HEK293 (cell line): ENCODE measurements around the gene HTR3B.

Source experiments
- GLIS2 ChIP-seq: fragments of 450-650 bp; formaldehyde crosslinking; IDR thresholded peaks from 2 replicates; pipeline ENCODE4 v1.5.1; 2016; ENCODE audit warnings: missing biosample characterization, missing genetic modification characterization
- KLF8 ChIP-seq: fragments of 450-650 bp; formaldehyde crosslinking; IDR thresholded peaks from 2 replicates; pipeline ENCODE4 v1.5.1; 2016; ENCODE audit warnings: missing biosample characterization, missing genetic modification characterization
- PRDM1 ChIP-seq: fragments of 450-650 bp; formaldehyde crosslinking; IDR thresholded peaks from 2 replicates; pipeline ENCODE4; 2016; ENCODE audit warnings: missing biosample characterization, missing genetic modification characterization
- REPIN1 ChIP-seq: fragments of 450-650 bp; formaldehyde crosslinking; IDR thresholded peaks from 2 replicates; pipeline ENCODE4 v1.5.1; 2017; ENCODE audit warnings: missing biosample characterization, missing genetic modification characterization, low read depth
- SCRT1 ChIP-seq: fragments of 450-650 bp; formaldehyde crosslinking; IDR thresholded peaks from 2 replicates; pipeline ENCODE4 v1.5.1; 2016; ENCODE audit warnings: missing biosample characterization, missing genetic modification characterization, borderline replicate concordance
- ZNF112 ChIP-seq: fragments of 450-650 bp; formaldehyde crosslinking; IDR thresholded peaks from 2 replicates; pipeline ENCODE4 v1.5.0; 2017; ENCODE audit warnings: missing biosample characterization, missing genetic modification characterization
- ZNF214 ChIP-seq: fragments of 450-650 bp; formaldehyde crosslinking; IDR thresholded peaks from 2 replicates; pipeline ENCODE4 v1.5.1; 2017; ENCODE audit warnings: missing biosample characterization, mild to moderate bottlenecking, missing genetic modification characterization, borderline replicate concordance
- ZNF473 ChIP-seq: fragments of 450-650 bp; formaldehyde crosslinking; IDR thresholded peaks from 2 replicates; pipeline ENCODE4 v1.5.1; 2017; ENCODE audit warnings: missing biosample characterization, missing genetic modification characterization
- ZNF548 ChIP-seq: fragments of 450-650 bp; formaldehyde crosslinking; IDR thresholded peaks from 2 replicates; pipeline ENCODE4 v1.5.1; 2016; ENCODE audit warnings: missing biosample characterization, missing genetic modification characterization
- ZNF549 ChIP-seq: fragments of 450-650 bp; IDR thresholded peaks from 2 replicates; pipeline ENCODE4 v1.5.1; 2018; ENCODE audit warnings: missing biosample characterization, missing genetic modification characterization, mild to moderate bottlenecking, inconsistent platforms, moderate library complexity
- ZSCAN30 ChIP-seq: fragments of 450-650 bp; IDR thresholded peaks from 2 replicates; pipeline ENCODE4 v1.5.1; 2018; ENCODE audit warnings: missing biosample characterization, mild to moderate bottlenecking, missing genetic modification characterization, moderate library complexity
- TF ChIP-seq, protein P1 (sequence below): fragments of 450-650 bp; formaldehyde crosslinking; conservative IDR thresholded peaks from 2 replicates; pipeline ENCODE4 v1.5.1; 2016; ENCODE audit warnings: low read depth, missing biosample characterization, missing genetic modification characterization
- TF ChIP-seq, protein P2 (sequence below): fragments of 450-650 bp; formaldehyde crosslinking; conservative IDR thresholded peaks from 2 replicates; pipeline ENCODE4 v1.5.1; 2016; ENCODE audit warnings: low read depth, missing biosample characterization, missing genetic modification characterization
- TF ChIP-seq, protein P3 (sequence below): fragments of 450-650 bp; formaldehyde crosslinking; IDR thresholded peaks from 2 replicates; pipeline ENCODE4 v1.5.1; 2017; ENCODE audit warnings: missing biosample characterization, missing genetic modification characterization
- TF ChIP-seq, protein P4 (sequence below): sonication (generic); formaldehyde crosslinking; IDR thresholded peaks from 2 replicates; pipeline ENCODE4 v1.8.1; 2022; ENCODE audit warnings: mild to moderate bottlenecking, moderate library complexity, missing genetic modification reagents
- TF ChIP-seq, protein P5 (sequence below): fragments of 450-650 bp; formaldehyde crosslinking; IDR thresholded peaks from 2 replicates; pipeline ENCODE4 v1.5.1; 2016; ENCODE audit warnings: missing biosample characterization, missing genetic modification characterization
- TF ChIP-seq, protein P6 (sequence below): fragments of 450-650 bp; formaldehyde crosslinking; IDR thresholded peaks from 2 replicates; pipeline ENCODE4 v1.5.1; 2016; ENCODE audit warnings: missing biosample characterization, missing genetic modification characterization, borderline replicate concordance

HTR3B gene

DNA sequence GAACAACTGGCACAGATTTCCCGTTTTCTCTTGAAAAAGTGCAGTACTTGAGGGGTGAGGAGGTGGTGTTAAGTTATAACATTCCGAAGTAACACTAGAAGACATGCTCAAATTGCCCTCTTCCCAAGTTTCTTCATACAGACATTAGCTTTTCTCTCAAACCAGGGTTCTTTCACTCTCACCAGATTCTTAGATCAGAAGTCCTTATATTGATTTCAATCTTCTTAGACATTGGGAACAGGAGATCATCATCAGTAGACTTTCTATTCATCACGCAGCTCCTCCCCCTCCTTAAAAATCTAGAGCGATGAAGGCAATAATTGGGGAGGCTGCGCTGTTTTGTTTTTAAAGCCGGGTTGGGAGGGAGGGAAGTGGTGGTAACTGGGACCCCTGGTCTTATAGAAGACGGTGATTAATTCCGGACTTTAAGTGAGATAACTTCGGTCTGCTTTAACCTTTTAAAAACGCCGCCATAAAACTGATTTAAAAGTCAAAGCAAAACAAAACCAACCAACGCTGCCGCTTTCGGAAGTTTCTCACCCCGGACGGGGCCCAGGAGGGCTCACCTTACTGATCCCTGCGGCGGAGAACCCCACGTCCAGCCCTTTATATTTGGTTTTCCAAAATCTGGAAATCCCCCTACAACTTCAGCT, 29.9 kb upstream of the HTR3B start (continued):
- TF ChIP-seq, protein P1, sequence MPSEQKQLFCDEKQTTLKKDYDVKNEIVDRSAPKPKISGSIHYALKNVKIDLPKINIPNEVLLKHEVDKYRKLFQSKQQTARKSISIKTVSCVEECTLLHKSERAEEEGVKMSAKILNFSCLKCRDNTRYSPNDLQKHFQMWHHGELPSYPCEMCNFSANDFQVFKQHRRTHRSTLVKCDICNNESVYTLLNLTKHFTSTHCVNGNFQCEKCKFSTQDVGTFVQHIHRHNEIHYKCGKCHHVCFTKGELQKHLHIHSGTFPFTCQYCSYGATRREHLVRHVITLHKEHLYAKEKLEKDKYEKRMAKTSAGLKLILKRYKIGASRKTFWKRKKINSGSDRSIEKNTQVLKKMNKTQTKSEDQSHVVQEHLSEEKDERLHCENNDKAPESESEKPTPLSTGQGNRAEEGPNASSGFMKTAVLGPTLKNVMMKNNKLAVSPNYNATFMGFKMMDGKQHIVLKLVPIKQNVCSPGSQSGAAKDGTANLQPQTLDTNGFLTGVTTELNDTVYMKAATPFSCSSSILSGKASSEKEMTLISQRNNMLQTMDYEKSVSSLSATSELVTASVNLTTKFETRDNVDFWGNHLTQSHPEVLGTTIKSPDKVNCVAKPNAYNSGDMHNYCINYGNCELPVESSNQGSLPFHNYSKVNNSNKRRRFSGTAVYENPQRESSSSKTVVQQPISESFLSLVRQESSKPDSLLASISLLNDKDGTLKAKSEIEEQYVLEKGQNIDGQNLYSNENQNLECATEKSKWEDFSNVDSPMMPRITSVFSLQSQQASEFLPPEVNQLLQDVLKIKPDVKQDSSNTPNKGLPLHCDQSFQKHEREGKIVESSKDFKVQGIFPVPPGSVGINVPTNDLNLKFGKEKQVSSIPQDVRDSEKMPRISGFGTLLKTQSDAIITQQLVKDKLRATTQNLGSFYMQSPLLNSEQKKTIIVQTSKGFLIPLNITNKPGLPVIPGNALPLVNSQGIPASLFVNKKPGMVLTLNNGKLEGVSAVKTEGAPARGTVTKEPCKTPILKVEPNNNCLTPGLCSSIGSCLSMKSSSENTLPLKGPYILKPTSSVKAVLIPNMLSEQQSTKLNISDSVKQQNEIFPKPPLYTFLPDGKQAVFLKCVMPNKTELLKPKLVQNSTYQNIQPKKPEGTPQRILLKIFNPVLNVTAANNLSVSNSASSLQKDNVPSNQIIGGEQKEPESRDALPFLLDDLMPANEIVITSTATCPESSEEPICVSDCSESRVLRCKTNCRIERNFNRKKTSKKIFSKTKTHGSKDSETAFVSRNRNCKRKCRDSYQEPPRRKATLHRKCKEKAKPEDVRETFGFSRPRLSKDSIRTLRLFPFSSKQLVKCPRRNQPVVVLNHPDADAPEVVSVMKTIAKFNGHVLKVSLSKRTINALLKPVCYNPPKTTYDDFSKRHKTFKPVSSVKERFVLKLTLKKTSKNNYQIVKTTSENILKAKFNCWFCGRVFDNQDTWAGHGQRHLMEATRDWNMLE (tag by site-specific recombination): no peak
- no peak for TF ChIP-seq ZSCAN30 (tag by site-specific recombination)
- TF ChIP-seq, protein P2, sequence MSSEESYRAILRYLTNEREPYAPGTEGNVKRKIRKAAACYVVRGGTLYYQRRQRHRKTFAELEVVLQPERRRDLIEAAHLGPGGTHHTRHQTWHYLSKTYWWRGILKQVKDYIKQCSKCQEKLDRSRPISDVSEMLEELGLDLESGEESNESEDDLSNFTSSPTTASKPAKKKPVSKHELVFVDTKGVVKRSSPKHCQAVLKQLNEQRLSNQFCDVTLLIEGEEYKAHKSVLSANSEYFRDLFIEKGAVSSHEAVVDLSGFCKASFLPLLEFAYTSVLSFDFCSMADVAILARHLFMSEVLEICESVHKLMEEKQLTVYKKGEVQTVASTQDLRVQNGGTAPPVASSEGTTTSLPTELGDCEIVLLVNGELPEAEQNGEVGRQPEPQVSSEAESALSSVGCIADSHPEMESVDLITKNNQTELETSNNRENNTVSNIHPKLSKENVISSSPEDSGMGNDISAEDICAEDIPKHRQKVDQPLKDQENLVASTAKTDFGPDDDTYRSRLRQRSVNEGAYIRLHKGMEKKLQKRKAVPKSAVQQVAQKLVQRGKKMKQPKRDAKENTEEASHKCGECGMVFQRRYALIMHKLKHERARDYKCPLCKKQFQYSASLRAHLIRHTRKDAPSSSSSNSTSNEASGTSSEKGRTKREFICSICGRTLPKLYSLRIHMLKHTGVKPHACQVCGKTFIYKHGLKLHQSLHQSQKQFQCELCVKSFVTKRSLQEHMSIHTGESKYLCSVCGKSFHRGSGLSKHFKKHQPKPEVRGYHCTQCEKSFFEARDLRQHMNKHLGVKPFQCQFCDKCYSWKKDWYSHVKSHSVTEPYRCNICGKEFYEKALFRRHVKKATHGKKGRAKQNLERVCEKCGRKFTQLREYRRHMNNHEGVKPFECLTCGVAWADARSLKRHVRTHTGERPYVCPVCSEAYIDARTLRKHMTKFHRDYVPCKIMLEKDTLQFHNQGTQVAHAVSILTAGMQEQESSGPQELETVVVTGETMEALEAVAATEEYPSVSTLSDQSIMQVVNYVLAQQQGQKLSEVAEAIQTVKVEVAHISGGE (tag by site-specific recombination): peak; percentile 60
- no peak for TF ChIP-seq REPIN1 (tag by site-specific recombination)
- no peak for TF ChIP-seq ZNF549 (tag by site-specific recombination)
- 0 out of 2 replicates have a peak, but pooled peaks have one; percentile 14 for TF ChIP-seq GLIS2 (tag by site-specific recombination)
- no peak for TF ChIP-seq ZNF214 (tag by site-specific recombination)
- TF ChIP-seq SCRT1 (tag by site-specific recombination): no peak
- TF ChIP-seq, protein P3, sequence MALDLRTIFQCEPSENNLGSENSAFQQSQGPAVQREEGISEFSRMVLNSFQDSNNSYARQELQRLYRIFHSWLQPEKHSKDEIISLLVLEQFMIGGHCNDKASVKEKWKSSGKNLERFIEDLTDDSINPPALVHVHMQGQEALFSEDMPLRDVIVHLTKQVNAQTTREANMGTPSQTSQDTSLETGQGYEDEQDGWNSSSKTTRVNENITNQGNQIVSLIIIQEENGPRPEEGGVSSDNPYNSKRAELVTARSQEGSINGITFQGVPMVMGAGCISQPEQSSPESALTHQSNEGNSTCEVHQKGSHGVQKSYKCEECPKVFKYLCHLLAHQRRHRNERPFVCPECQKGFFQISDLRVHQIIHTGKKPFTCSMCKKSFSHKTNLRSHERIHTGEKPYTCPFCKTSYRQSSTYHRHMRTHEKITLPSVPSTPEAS: no peak
- TF ChIP-seq, protein P4, sequence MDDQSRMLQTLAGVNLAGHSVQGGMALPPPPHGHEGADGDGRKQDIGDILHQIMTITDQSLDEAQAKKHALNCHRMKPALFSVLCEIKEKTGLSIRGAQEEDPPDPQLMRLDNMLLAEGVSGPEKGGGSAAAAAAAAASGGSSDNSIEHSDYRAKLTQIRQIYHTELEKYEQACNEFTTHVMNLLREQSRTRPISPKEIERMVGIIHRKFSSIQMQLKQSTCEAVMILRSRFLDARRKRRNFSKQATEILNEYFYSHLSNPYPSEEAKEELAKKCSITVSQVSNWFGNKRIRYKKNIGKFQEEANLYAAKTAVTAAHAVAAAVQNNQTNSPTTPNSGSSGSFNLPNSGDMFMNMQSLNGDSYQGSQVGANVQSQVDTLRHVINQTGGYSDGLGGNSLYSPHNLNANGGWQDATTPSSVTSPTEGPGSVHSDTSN: no peak
- 0 out of 2 replicates have a peak, but pooled peaks have one; percentile 18 for TF ChIP-seq PRDM1 (tag by site-specific recombination)
- TF ChIP-seq ZNF112 (tag by site-specific recombination): no peak
- TF ChIP-seq ZNF473 (tag by site-specific recombination): no peak
- no peak for TF ChIP-seq KLF8
- TF ChIP-seq, protein P5, sequence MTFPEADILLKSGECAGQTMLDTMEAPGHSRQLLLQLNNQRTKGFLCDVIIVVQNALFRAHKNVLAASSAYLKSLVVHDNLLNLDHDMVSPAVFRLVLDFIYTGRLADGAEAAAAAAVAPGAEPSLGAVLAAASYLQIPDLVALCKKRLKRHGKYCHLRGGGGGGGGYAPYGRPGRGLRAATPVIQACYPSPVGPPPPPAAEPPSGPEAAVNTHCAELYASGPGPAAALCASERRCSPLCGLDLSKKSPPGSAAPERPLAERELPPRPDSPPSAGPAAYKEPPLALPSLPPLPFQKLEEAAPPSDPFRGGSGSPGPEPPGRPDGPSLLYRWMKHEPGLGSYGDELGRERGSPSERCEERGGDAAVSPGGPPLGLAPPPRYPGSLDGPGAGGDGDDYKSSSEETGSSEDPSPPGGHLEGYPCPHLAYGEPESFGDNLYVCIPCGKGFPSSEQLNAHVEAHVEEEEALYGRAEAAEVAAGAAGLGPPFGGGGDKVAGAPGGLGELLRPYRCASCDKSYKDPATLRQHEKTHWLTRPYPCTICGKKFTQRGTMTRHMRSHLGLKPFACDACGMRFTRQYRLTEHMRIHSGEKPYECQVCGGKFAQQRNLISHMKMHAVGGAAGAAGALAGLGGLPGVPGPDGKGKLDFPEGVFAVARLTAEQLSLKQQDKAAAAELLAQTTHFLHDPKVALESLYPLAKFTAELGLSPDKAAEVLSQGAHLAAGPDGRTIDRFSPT (tag by site-specific recombination): no peak
- no peak for TF ChIP-seq ZNF548 (tag by site-specific recombination)
- TF ChIP-seq, protein P6, sequence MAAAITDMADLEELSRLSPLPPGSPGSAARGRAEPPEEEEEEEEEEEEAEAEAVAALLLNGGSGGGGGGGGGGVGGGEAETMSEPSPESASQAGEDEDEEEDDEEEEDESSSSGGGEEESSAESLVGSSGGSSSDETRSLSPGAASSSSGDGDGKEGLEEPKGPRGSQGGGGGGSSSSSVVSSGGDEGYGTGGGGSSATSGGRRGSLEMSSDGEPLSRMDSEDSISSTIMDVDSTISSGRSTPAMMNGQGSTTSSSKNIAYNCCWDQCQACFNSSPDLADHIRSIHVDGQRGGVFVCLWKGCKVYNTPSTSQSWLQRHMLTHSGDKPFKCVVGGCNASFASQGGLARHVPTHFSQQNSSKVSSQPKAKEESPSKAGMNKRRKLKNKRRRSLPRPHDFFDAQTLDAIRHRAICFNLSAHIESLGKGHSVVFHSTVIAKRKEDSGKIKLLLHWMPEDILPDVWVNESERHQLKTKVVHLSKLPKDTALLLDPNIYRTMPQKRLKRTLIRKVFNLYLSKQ (tag by site-specific recombination): no peak
